Activated CD8-positive, alpha-beta memory T cell treated with anti-CD3 and anti-CD28 coated beads, Interleukin-2, amount 50 U/mL, for 1 hour (primary cell): Measurements from ENCODE around the gene SYNGR3.

Experiments used
- DNase-seq: peaks from one replicate; pipeline ENCODE4 v3.0.0-alpha.2; 2020; ENCODE audit errors: extremely low read depth

SYNGR3 gene

DNA sequence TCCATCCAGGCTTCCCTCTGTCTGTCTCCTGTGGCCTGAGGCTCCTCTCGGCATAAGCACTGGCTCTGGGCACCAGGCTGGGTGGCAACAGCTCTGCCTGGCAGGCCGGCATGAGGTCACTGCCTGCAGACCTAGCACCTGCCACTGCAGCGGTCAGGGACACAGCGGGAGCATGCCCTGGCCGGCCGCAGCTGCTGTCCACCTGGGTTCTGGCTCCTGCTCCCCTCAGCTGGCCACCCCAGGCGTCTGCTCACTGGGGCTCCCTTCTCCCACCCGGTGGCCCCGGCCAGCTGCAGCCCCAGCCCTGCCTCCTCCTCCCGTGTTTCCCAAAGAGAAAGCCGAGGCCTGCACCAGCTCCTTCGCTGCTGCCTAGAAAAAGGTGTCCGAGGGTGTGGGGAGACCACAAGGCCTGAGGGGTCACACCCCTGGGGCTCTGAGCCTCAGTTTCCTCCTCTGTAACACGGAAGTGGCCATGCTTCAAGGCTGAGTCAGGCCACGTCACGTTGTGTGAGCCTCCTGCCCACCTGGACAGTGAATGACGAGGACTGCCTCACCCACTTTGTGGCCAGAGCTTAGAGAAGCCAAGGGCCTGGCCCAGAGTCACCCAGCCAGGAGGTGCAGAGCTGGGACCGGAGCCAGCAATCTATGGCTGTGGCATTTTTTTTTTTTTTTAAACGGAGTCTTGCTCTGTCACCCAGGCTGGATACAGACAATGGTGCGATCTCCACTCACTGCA lies 51.2 kb downstream of the SYNGR3 start:
- DNase-seq, result no peak

GRCh38 chr16:2042171-2042985 lies 52.6 kb downstream of the SYNGR3 start:
- DNase-seq, result no peak

GRCh38 chr16:2042986-2043666 lies 53.4 kb downstream of the SYNGR3 start:
- DNase-seq, result no peak
